Measurements from ENCODE around the gene SEZ6.

GRCh38 chr17:28948873-28949184, 57.0 kb downstream of the SEZ6 start:
- TF ChIP-seq CTCF (IDR thresholded peaks at IDR 0.05; ENCODE audit: insufficient read depth, low read depth, low read length) (no peak), EZH2 (IDR thresholded peaks at IDR 0.05; ENCODE audit: insufficient read depth, low read length) (no peak)
